NCI-H69 (cell line): ENCODE measurements around the gene ALG1.
A peak's percentile ranks its signal among the peaks of the same experiment; 100 is the strongest.
"Not testable (repeated sequence)": the region's sequence is repeated elsewhere in the genome, so short reads cannot be mapped to it uniquely, and the experiment has no call there.

Experiments used
- DNase-seq: peaks from one replicate; lab custom pipeline; 2025; lab: John Stamatoyannopoulos, UW

Gene ALG1

GRCh38 chr16:5073771-5074170 is 2.1 kb downstream of the ALG1 start:
- DNase-seq: not testable (repeated sequence)

GRCh38 chr16:5075637-5076036 is 4.0 kb downstream of the ALG1 start:
- DNase-seq: no peak

GRCh38 chr16:5077304-5077703 is 5.7 kb downstream of the ALG1 start:
- no peak for DNase-seq

GRCh38 chr16:5078626-5079025 is 7.0 kb downstream of the ALG1 start:
- DNase-seq: no peak

- DNase-seq: not testable (repeated sequence)
Observed at GRCh38 chr16:5080461-5080860, 8.8 kb downstream of the ALG1 start.

- DNase-seq: not testable (repeated sequence)
Observed at GRCh38 chr16:5080996-5081395, 9.4 kb downstream of the ALG1 start.

GRCh38 chr16:5083646-5084045 is 12.0 kb downstream of the ALG1 start:
- not testable (repeated sequence) for DNase-seq

- DNase-seq: not testable (repeated sequence)
Observed at GRCh38 chr16:5084099-5084731, 12.6 kb downstream of the ALG1 start.

- peak; percentile 54 for DNase-seq
Observed at GRCh38 chr16:5084802-5085201, 13.2 kb downstream of the ALG1 start.

GRCh38 chr16:5085716-5086115 is 14.1 kb downstream of the ALG1 start:
- not testable (repeated sequence) for DNase-seq

GRCh38 chr16:5088086-5088790 is 16.6 kb downstream of the ALG1 start:
- not testable (repeated sequence) for DNase-seq

- not testable (repeated sequence) for DNase-seq
Observed at GRCh38 chr16:5088936-5089335, 17.3 kb downstream of the ALG1 start.

- not testable (repeated sequence) for DNase-seq
Observed at GRCh38 chr16:5089911-5090555, 18.4 kb downstream of the ALG1 start.

GRCh38 chr16:5090592-5090991 is 18.9 kb downstream of the ALG1 start:
- not testable (repeated sequence) for DNase-seq

- DNase-seq: not testable (repeated sequence)
Observed at GRCh38 chr16:5093081-5093480, 21.4 kb downstream of the ALG1 start.

GRCh38 chr16:5093746-5094145 is 22.1 kb downstream of the ALG1 start:
- not testable (repeated sequence) for DNase-seq

- not testable (repeated sequence) for DNase-seq
Observed at GRCh38 chr16:5095145-5095830, 23.6 kb downstream of the ALG1 start.

- DNase-seq: not testable (repeated sequence)
Observed at GRCh38 chr16:5096437-5097060, 24.9 kb downstream of the ALG1 start.

GRCh38 chr16:5097061-5097469 is 25.4 kb downstream of the ALG1 start:
- DNase-seq: peak; percentile 53

GRCh38 chr16:5097470-5098220 is 26.0 kb downstream of the ALG1 start, which contains the start of gene EEF2KMT:
Gene EEF2KMT, minus strand, starts transcription at chr16:5097795. Its CDS starts 56 bp downstream, at chr16:5097739.
- peak; percentile 99 for DNase-seq
